GM12878 (cell line): ENCODE measurements around the gene FAM90A1. TPM values are rescaled to one million over a fixed set of nuclear protein-coding genes. Genes with fewer than 3 reads are reported as not detected.
"Not testable (repeated sequence)": the region's sequence is repeated elsewhere in the genome, so short reads cannot be mapped to it uniquely, and the experiment has no call there.

Experiments used
- ATAC-seq: fragments of 200-7000 bp; cut with Tn5 transposase; 3 replicates; pipeline ENCODE4 v1.9.1; 2020; ENCODE audit warnings: mild to moderate bottlenecking, moderate library complexity
- BruUV-seq: library from RNA; stranded (reverse); fragments of 400-500 nt; replicated peaks from 2 replicates; lab custom pipeline; 2021; lab: Mats Ljungman, UMichigan
- CTCF ChIA-PET: fragments of 300-600 bp; sonication (Branson Sonifier 250); formaldehyde crosslinking; extraction: SDS; loops from one replicate; lab custom pipeline; 2021; ENCODE audit warnings: inconsistent platforms; lab: Yijun Ruan, JAX
- POLR2A ChIA-PET: fragments of 350-600 bp; formaldehyde crosslinking; extraction: SDS; loops from one replicate; lab custom pipeline; 2021; ENCODE audit warnings: inconsistent platforms; lab: Charles Lee
- RAD21 ChIA-PET: fragments of 300-600 bp; sonication (Branson Sonifier 250); formaldehyde crosslinking; loops from one replicate; lab custom pipeline; 2023; ENCODE audit warnings: antibody characterized with exemption; ENCODE audit not compliant: unreplicated experiment; lab: Charles Lee
- SMC1A ChIA-PET: fragments of 300-600 bp; sonication (Branson Sonifier 250); formaldehyde crosslinking; loops from one replicate; lab custom pipeline; 2023; ENCODE audit not compliant: unreplicated experiment, uncharacterized antibody; lab: Charles Lee
- DNase-seq: peaks from one replicate; pipeline ENCODE4 v3.0.0-alpha.2; 2011; ENCODE audit warnings: low read depth, low spot score
- FAIRE-seq: peaks from 3 replicates; lab custom pipeline; 2011; peaks lifted over from hg19 to GRCh38; lab: Jason Lieb, UNC
- H2AFZ ChIP-seq: 2 replicates; pipeline ENCODE4 v1.6.0; 2011; ENCODE audit warnings: low read depth, low read length, control low read depth; ENCODE audit not compliant: control insufficient read depth
- H3K27ac ChIP-seq: 2 replicates; pipeline ENCODE4 v1.5.1; 2011; ENCODE audit warnings: control low read depth; ENCODE audit not compliant: control insufficient read depth, insufficient read depth
- H3K27me3 ChIP-seq, 2 experiments: replicated peaks in 1 of 2; 2 replicates each; pipeline versions ENCODE4 v1.6.0 to v1.6.1; 2011; ENCODE audit warnings: low read length in 1 of 2; ENCODE audit not compliant: control insufficient read depth in 2 of 2, insufficient read depth in 2 of 2
- H3K36me3 ChIP-seq, 2 experiments: 2 replicates each; pipeline ENCODE4 v1.5.1; 2011; ENCODE audit warnings: low read length in 1 of 2; ENCODE audit not compliant: control insufficient read depth in 2 of 2, insufficient read depth in 2 of 2
- H3K4me1 ChIP-seq: 2 replicates; pipeline ENCODE4 v1.6.1; 2011; ENCODE audit warnings: mild to moderate bottlenecking, low read length, moderate library complexity, mixed read lengths; ENCODE audit not compliant: control insufficient read depth, insufficient read depth
- H3K4me2 ChIP-seq: 2 replicates; pipeline ENCODE4 v1.6.0; 2011; ENCODE audit warnings: control low read depth; ENCODE audit not compliant: control insufficient read depth, insufficient read depth
- H3K4me3 ChIP-seq: fragments of 200-600 bp; sonication (generic); 2 replicates; pipeline ENCODE4 v1.5.1; 2016
- H3K79me2 ChIP-seq: 2 replicates; pipeline ENCODE4 v1.6.0; 2011; ENCODE audit warnings: low read length; ENCODE audit not compliant: control insufficient read depth, insufficient read depth
- H3K9ac ChIP-seq: 2 replicates; pipeline ENCODE4 v1.8.0; 2011; ENCODE audit warnings: low read length, control low read depth, mixed read lengths; ENCODE audit not compliant: control insufficient read depth, insufficient read depth
- H3K9me3 ChIP-seq: replicated peaks from 3 replicates; pipeline ENCODE4 v1.5.1; 2011; ENCODE audit warnings: mild to moderate bottlenecking, low read length; ENCODE audit not compliant: control insufficient read depth, insufficient read depth
- H4K20me1 ChIP-seq: 2 replicates; pipeline ENCODE4 v1.6.0; 2011; ENCODE audit not compliant: control insufficient read depth, insufficient read depth
- WGBS: methylation state at CpG from one replicate; pipeline ENCODE4 v1.1.6; 2016; ENCODE audit warnings: low lambda C conversion rate; ENCODE audit not compliant: insufficient replicate concordance, insufficient coverage; ENCODE audit errors: missing lambda C conversion rate; 5-methylcytosine and 5-hydroxymethylcytosine counted together
- in situ Hi-C: fragments of 300-500 bp; cut with MboI; formaldehyde crosslinking; loops from 9 replicates; pipeline ENCODE4 v1.14.3; 2018; ENCODE audit warnings: mixed read lengths
- intact Hi-C: fragments of 100-400 bp; cut with micrococcal nuclease; formaldehyde crosslinking; loops from one replicate; pipeline ENCODE4 v1.14.2; 2022; ENCODE audit not compliant: unreplicated experiment
- polyA plus RNA-seq, 11 experiments: library from polyadenylated mRNA; depleted of rRNA in 4 of 11; unstranded in 6 of 11; stranded (reverse) in 5 of 11; fragments of >200 nt; fragmentation: Nextera tagmentation in 4 of 11; fragmentation: Illumina TruSeq in 1 of 11; extraction: Ambion mirVana in 4 of 11; extraction: Trizol in 1 of 11; gene quantifications; 1 replicate in 1 of 11; 2 replicates in 10 of 11; pipeline versions ENCODE4 v1.2.1 to v1.2.3, GENCODE V29; 2011 to 2016; ENCODE audit warnings: inconsistent platforms in 2 of 11, missing spikeins in 2 of 11, low read depth in 1 of 11
- total RNA-seq, 4 experiments: library from RNA; depleted of rRNA in 3 of 4; stranded (reverse); fragments of >200 nt in 3 of 4; fragmentation: Illumina TruSeq in 1 of 4; extraction: Trizol in 1 of 4; gene quantifications; 2 replicates each; pipeline versions ENCODE4 v1.2.1 to v1.2.3, GENCODE V29; 2013 to 2021

The FAM90A1 gene
- total and polyA plus RNA-seq, 10 of the 15 experiments (the other 5 are each of a cell fraction or from before 2014, with no cell fraction given): 0.09 to 0.85 (median 0.46) TPM

DNA sequence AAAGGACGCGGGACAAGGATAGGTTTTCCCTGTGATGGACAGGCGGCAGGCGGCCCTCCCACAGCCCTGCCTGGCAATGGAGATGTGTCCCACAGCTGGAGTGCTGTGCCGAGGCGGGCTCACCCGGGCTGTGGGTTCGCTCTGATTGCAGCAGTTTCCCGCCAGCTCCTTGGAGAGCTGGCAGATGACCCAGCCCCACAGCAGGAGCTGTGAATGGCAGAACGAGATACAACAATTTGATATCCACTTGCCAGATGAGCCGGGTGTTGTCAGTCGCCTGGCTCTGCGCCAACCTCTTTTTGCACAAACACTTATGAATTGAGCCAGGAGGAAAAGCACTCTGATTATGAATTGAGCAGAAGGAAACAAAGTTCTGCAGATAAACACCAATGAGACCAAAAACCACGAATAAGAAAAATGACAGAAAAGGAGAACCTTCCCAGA, 33.7 kb upstream of the FAM90A1 start:
- H3K4me2 ChIP-seq, BruUV-seq, H3K27me3 ChIP-seq, ATAC-seq, H3K9me3 ChIP-seq, H3K27ac ChIP-seq, H3K9ac ChIP-seq, H2AFZ ChIP-seq, H3K36me3 ChIP-seq, in situ Hi-C loops, H3K4me3 ChIP-seq, intact Hi-C loops, SMC1A ChIA-PET, H3K4me1 ChIP-seq, H4K20me1 ChIP-seq, POLR2A ChIA-PET, H3K79me2 ChIP-seq, RAD21 ChIA-PET, CTCF ChIA-PET, DNase-seq, FAIRE-seq: not testable (repeated sequence)
- 44% methylated on average over 14 of the region's 14 CpGs for WGBS

DNA sequence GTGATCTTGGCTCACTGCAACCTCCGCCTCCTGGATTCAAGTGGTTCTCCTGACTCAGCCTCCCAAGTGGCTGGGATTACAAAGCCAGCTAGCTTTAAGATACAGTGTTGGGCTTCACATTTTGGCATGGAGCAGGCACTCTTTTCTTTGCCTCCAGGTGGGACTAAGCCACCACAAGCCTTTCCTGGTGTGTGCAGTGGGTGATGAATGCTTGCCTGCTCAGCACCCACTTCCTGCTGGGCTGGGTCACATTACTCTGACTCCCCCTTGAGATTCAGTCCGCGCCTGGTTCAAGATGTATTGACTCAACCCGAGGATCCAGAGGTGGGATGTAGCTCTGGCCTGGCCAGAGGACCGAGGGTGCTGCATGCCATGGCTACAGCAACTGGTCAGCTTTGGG, 28.9 kb upstream of the FAM90A1 start:
- in situ Hi-C loops, ATAC-seq, FAIRE-seq, H3K36me3 ChIP-seq, H3K9ac ChIP-seq, RAD21 ChIA-PET, SMC1A ChIA-PET, H3K27ac ChIP-seq, H3K4me1 ChIP-seq, H3K27me3 ChIP-seq, H4K20me1 ChIP-seq, H3K9me3 ChIP-seq, DNase-seq, H3K4me2 ChIP-seq, H2AFZ ChIP-seq, BruUV-seq, POLR2A ChIA-PET, H3K79me2 ChIP-seq, H3K4me3 ChIP-seq, intact Hi-C loops: not testable (repeated sequence)
- 22% methylated on average over 5 of the region's 5 CpGs for WGBS
- CTCF ChIA-PET: interaction anchor here (0.6 kb wide), 1 partner anchor 239 kb away, joined by 3 read pairs; no protein-coding TSS in a partner anchor

DNA sequence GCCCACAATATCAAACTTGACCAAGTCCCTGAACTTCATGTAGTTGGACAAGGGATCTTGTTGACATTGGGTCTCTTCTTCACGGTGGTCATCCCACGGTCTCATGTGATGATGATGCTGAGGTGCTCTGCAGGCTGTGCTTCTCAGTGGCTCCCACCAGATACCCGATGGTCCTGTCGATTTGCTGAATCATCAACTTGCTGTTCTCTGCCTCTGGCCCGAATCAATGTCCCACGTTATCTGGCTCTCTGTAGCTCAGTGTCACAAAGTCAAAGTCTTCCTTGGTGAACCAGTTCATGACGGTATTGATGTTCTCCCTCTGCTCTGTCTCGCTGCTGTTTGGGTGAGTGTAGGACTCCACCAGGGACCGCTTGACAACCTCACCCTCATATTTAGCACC, 27.3 kb upstream of the FAM90A1 start:
- H3K36me3 ChIP-seq, H3K4me2 ChIP-seq, H3K4me3 ChIP-seq, H3K27me3 ChIP-seq, ATAC-seq, H3K27ac ChIP-seq, CTCF ChIA-PET, H3K9me3 ChIP-seq, H2AFZ ChIP-seq, RAD21 ChIA-PET, FAIRE-seq, intact Hi-C loops, in situ Hi-C loops, H3K79me2 ChIP-seq, SMC1A ChIA-PET, POLR2A ChIA-PET, DNase-seq, H4K20me1 ChIP-seq, H3K9ac ChIP-seq, BruUV-seq, H3K4me1 ChIP-seq: not testable (repeated sequence)
- WGBS: 45% methylated on average over 9 of the region's 9 CpGs

DNA sequence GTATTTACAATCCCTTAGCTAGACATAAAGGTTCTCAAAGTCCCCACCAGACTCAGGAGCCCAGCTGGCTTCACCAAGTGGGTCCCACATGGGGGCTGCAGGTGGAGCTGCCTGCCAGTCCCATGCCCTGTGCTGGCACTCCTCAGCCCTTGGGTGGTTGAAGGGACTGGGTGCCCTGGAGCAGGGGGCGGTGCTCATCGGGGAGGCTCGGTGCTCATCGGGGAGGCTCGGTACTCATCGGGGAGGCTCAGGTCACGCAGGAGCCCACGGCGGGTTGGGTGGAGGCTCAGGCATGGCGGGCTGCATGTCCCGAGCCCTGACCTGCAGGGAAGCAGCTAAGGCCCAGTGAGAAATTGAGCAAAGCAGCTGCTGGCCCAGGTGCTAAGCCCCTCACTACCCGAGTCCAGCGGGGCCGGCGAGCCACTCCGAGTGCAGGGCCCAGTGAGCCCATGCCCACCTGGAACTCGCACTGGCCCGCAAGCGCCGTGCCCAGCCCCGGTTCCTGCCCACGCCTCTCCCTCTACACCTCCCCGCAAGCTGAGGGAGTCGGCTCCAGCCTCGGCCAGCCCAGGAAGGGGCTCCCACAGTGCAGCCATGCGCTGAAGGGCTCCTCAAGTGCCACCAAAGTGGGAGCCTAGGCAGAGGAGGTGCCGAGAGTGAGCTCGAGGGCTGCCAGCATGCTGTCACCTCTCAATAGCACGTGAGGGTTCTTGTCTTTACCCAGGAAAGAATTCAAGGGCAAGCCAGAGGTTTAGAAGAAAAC, 24.8 kb upstream of the FAM90A1 start:
- H3K79me2 ChIP-seq, intact Hi-C loops, H3K27me3 ChIP-seq, SMC1A ChIA-PET, H2AFZ ChIP-seq, H3K4me1 ChIP-seq, H3K9me3 ChIP-seq, H3K27ac ChIP-seq, H3K4me2 ChIP-seq, DNase-seq, H4K20me1 ChIP-seq, H3K9ac ChIP-seq, H3K4me3 ChIP-seq, H3K36me3 ChIP-seq, ATAC-seq, BruUV-seq, in situ Hi-C loops, FAIRE-seq, POLR2A ChIA-PET, RAD21 ChIA-PET: not testable (repeated sequence)
- CTCF ChIA-PET: interaction anchor here (1.2 kb wide), 1 partner anchor 143 kb away, joined by 4 read pairs; no protein-coding TSS in a partner anchor
- 56% methylated on average over 29 of the region's 29 CpGs for WGBS
